Endothelial cell (in vitro differentiated cells): Measurements from ENCODE around the gene UGT1A5. TPM values are rescaled to one million over a fixed set of nuclear protein-coding genes. Genes with fewer than 3 reads are reported as not detected.
A peak's percentile ranks its signal among the peaks of the same experiment; 100 is the strongest.

ENCODE experiments used
- DNase-seq: peaks from one replicate; pipeline ENCODE4 v3.0.0; 2021; ENCODE audit warnings: low spot score
- H3K27ac Mint-ChIP-seq: one replicate; pipeline ENCODE4 v1.8.0; 2021; ENCODE audit warnings: mixed read lengths, inconsistent platforms; ENCODE audit not compliant: unreplicated experiment
- H3K27me3 Mint-ChIP-seq: one replicate; pipeline ENCODE4 v1.8.0; 2021; ENCODE audit warnings: mild to moderate bottlenecking, moderate library complexity, mixed read lengths, inconsistent platforms; ENCODE audit not compliant: unreplicated experiment
- H3K36me3 Mint-ChIP-seq: one replicate; pipeline ENCODE4 v1.8.0; 2021; ENCODE audit warnings: mild to moderate bottlenecking, low read depth, mixed read lengths, inconsistent platforms; ENCODE audit not compliant: unreplicated experiment
- H3K4me1 Mint-ChIP-seq: one replicate; pipeline ENCODE4 v1.8.0; 2021; ENCODE audit warnings: mild to moderate bottlenecking, mixed read lengths, inconsistent platforms; ENCODE audit not compliant: unreplicated experiment
- H3K4me3 Mint-ChIP-seq: one replicate; pipeline ENCODE4 v1.8.0; 2021; ENCODE audit warnings: mild to moderate bottlenecking, mixed read lengths, inconsistent platforms; ENCODE audit not compliant: unreplicated experiment
- H3K9me3 Mint-ChIP-seq: one replicate; pipeline ENCODE4 v1.8.0; 2021; ENCODE audit warnings: mixed read lengths, inconsistent platforms; ENCODE audit not compliant: unreplicated experiment
- total RNA-seq: library from RNA; stranded (reverse); fragmentation: NEBNext Ultra II Directional; extraction: Animal tissue kit (Norgen Biotek cat#: 25700); gene quantifications from one replicate; pipeline ENCODE4 v1.2.1, GENCODE V29; 2021; ENCODE audit not compliant: unreplicated experiment
- TF ChIP-seq, protein P1 (sequence below): fragments of 200-600 bp; sonication (generic); IDR thresholded peaks from one replicate; pipeline ENCODE4 v1.5.0; 2021; ENCODE audit warnings: antibody characterized with exemption; ENCODE audit not compliant: unreplicated experiment

Gene UGT1A5
- total RNA-seq, 1 donor from 2014 or later = not detected

DNA sequence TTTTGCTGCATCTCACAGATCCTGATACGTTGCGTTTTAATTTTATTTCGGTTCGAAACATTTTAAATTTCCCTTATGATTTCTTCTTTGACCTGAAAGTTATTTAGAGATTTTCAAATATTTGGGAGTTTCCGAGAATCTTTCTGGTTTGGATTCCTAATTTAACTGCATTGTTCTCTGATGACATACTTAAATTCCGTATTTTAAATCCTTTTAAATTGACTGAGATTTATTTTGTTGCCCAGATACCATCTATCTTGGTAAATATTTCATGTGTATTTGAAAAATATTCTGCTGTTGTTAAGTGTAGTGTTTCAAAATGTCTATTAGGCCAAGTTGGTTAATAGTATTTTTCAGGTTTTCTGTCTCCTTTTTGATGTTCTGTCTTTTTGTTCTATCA lies 103.2 kb downstream of the UGT1A5 start:
- TF ChIP-seq, protein P1, sequence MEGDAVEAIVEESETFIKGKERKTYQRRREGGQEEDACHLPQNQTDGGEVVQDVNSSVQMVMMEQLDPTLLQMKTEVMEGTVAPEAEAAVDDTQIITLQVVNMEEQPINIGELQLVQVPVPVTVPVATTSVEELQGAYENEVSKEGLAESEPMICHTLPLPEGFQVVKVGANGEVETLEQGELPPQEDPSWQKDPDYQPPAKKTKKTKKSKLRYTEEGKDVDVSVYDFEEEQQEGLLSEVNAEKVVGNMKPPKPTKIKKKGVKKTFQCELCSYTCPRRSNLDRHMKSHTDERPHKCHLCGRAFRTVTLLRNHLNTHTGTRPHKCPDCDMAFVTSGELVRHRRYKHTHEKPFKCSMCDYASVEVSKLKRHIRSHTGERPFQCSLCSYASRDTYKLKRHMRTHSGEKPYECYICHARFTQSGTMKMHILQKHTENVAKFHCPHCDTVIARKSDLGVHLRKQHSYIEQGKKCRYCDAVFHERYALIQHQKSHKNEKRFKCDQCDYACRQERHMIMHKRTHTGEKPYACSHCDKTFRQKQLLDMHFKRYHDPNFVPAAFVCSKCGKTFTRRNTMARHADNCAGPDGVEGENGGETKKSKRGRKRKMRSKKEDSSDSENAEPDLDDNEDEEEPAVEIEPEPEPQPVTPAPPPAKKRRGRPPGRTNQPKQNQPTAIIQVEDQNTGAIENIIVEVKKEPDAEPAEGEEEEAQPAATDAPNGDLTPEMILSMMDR = no peak
- DNase-seq = no peak
- H3K27me3 Mint-ChIP-seq = no peaks in the 10 kb centered on the region
- peaks cover 3% of the 10 kb centered on the region for H3K4me1 Mint-ChIP-seq
- H3K36me3 Mint-ChIP-seq = no peaks in the 10 kb centered on the region
- H3K4me3 Mint-ChIP-seq = no peak overlapping the region
- H3K9me3 Mint-ChIP-seq = no peaks in the 10 kb centered on the region
- no peak overlapping the region for H3K27ac Mint-ChIP-seq

DNA sequence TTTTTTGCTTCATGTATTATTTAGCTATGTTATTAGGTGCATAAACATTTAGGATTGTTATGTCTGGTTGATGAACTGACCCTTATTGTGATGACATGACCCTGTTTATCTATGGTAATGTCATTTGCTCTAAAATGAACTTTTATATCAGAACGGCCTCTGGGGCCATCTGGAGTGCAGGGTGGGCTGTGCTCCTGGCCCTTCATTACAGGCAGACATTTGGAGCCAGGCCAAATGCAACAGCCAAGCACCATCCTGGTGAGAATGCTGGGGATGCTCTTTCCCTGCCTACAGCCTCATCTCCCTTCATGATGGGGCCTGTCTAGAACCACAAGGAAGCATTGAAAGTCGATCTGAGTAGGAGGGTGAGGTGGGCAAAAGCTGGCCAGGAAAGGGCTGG lies 103.6 kb downstream of the UGT1A5 start:
- H3K27me3 Mint-ChIP-seq = peaks cover 3% of the 10 kb centered on the region
- H3K4me1 Mint-ChIP-seq = peaks cover 3% of the 10 kb centered on the region
- H3K4me3 Mint-ChIP-seq = no peak overlapping the region
- no peaks in the 10 kb centered on the region for H3K36me3 Mint-ChIP-seq
- H3K27ac Mint-ChIP-seq = no peak overlapping the region
- TF ChIP-seq, protein P1 = no peak
- no peaks in the 10 kb centered on the region for H3K9me3 Mint-ChIP-seq
- DNase-seq = no peak

DNA sequence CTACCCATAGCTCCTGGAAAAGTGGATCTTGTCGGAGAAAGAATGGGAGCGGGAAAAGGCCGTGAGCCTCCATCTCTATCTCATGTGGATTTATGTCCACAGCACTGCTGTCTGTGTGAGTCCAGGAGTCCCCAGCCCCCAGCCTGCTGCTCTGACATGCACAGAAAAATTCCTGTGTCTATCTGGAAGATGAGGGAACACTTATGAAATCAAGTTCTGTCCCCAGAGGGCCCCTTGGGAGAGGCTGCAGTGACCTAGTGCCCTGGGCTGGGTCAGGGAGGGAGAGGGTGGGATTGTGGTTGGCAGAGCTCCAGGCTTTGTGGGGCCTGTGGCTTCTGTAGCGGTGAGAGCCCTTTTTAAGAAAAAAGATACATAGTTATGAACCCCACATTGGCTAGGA lies 104.1 kb downstream of the UGT1A5 start:
- no peak for DNase-seq
- H3K9me3 Mint-ChIP-seq = no peaks in the 10 kb centered on the region
- TF ChIP-seq, protein P1 = no peak
- H3K36me3 Mint-ChIP-seq = no peaks in the 10 kb centered on the region
- H3K27ac Mint-ChIP-seq = no peak overlapping the region
- H3K27me3 Mint-ChIP-seq = peaks cover 4% of the 10 kb centered on the region
- no peak overlapping the region for H3K4me3 Mint-ChIP-seq
- peaks cover 3% of the 10 kb centered on the region for H3K4me1 Mint-ChIP-seq

DNA sequence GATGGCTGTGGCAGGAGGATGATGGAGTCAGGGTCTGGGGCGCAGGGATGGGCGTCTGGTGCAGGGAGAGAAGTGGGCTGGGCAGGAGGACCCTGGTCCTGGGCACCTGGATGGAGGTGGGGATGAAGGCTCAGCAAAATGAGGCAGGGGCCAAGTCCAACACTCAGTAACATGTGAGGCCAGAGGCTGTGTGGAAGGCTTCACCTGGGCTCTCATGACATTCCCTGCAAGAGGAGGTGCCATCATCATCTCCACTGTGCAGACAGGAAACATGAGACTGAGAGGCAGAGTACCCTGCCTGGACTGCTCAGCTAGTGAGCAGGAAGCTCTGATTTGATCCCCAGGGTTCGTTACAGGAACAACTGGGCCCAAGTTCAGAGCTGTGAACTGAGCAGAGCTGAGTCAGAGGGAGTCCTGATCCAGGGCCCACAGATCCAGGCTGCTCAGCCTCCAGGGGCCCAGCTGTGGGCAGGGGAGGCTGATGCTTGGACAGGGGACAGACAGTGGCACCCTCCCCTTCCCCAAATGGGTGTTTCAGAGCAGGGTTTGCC lies 104.7 kb downstream of the UGT1A5 start:
- H3K36me3 Mint-ChIP-seq = no peaks in the 10 kb centered on the region
- TF ChIP-seq, protein P1 = no peak
- peaks cover 4% of the 10 kb centered on the region for H3K27me3 Mint-ChIP-seq
- no peak overlapping the region for H3K4me3 Mint-ChIP-seq
- no peaks in the 10 kb centered on the region for H3K9me3 Mint-ChIP-seq
- peaks cover 3% of the 10 kb centered on the region for H3K4me1 Mint-ChIP-seq
- no peak for DNase-seq
- no peak overlapping the region for H3K27ac Mint-ChIP-seq

DNA sequence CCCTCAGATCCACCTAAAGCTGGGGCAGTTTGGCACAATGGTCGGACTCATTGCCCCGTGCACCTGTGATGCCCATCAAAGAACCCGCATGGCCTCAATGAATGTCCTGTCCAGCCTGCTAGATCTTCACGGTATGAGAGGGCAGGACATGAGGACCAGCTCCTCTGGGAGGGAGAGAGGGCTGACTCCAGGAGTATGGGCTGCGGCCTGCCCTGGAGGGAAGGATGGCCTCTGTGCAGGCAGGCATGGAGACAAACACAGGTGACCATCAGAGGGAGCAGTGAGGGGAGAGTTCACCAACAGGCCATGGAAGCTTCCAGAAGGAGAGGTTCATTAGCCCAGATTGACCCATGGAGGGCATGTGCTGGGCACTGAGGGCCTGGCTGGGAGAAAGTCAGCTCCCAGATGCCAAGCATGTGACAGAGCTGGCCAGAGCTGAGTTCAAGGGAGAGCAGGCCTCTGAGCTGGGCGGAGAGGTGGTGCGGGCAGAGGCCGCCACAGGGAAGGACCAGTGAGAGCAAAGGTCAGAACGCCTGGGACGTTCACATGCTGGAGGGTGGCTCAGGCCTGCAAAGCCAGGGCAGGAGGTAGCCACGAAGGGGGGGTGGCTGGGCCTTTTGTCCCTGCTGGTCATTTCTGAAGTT lies 105.4 kb downstream of the UGT1A5 start:
- Mint-ChIP-seq H3K4me3 (no peak overlapping the region), H3K4me1 (peaks cover 3% of the 10 kb centered on the region), H3K9me3 (no peaks in the 10 kb centered on the region), H3K36me3 (no peaks in the 10 kb centered on the region), H3K27ac (peak overlapping the region; percentile 18), H3K27me3 (peaks cover 4% of the 10 kb centered on the region)
- no peak for DNase-seq
- TF ChIP-seq, protein P1 = no peak
